ENCODE measurements around the gene PXN. TPM values are rescaled to one million over a fixed set of nuclear protein-coding genes. Genes with fewer than 3 reads are reported as not detected.

Gene PXN
- total RNA-seq = 28.0 and 29.5 TPM in 2 replicates

DNA sequence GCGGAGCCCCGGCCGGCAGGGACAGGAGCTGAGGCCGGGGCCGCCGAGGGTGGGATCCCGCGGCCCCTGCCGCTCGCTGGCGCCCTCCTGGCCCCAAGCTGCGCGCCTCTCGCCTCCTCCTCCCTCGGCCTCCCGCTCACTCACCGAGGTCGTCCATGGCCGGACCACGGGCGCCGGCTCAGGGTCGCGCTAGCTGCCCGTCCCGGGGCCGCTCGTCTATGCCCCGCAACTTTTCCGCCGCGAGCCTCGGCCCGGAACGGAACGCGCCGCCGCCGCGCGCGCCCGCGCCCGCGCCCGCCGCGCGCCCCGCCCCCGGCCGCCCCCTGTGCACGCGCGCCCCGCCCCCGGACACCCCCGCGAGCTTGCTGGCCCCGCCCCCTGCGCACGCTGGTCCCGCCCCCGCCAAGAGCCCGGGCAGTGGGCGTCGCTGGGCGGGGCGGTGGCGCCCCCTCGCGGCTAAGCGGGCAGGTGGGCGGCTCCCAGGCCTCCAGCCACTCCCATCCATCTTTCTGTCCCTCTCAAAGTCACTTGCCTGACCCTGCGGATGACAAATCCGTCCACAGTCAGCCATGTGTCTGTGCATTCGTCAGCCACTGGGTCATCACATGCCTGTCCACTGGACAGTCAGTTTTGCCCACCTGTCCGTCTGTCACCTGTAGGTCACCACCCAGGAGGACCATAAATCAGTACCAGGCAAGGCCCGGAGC lies at the start of gene PXN:
TSS of gene PXN (minus strand) at position 258 of the 707 bp plus-strand sequence. CDS start at position 157, 101 bp downstream.
- Histone ChIP-seq H3K4me3 (ENCODE audit: low read depth, low read length) (peak within 1 kb of the TSS; percentile 90), H3K27me3 (ENCODE audit: control insufficient read depth, insufficient read depth, low read length) (no peaks in the 10 kb centered on the region), H3K36me3 (ENCODE audit: control insufficient read depth, insufficient read depth, low read length) (peaks cover 7% of the 10 kb centered on the region)
- TF ChIP-seq, protein P1, sequence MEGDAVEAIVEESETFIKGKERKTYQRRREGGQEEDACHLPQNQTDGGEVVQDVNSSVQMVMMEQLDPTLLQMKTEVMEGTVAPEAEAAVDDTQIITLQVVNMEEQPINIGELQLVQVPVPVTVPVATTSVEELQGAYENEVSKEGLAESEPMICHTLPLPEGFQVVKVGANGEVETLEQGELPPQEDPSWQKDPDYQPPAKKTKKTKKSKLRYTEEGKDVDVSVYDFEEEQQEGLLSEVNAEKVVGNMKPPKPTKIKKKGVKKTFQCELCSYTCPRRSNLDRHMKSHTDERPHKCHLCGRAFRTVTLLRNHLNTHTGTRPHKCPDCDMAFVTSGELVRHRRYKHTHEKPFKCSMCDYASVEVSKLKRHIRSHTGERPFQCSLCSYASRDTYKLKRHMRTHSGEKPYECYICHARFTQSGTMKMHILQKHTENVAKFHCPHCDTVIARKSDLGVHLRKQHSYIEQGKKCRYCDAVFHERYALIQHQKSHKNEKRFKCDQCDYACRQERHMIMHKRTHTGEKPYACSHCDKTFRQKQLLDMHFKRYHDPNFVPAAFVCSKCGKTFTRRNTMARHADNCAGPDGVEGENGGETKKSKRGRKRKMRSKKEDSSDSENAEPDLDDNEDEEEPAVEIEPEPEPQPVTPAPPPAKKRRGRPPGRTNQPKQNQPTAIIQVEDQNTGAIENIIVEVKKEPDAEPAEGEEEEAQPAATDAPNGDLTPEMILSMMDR (IDR thresholded peaks at IDR 0.05; ENCODE audit: insufficient read depth, low read length, severe bottlenecking) = peak; percentile 77
- FAIRE-seq = no peak
- DNase-seq (ENCODE audit: low read depth) = peak; percentile 40

DNA sequence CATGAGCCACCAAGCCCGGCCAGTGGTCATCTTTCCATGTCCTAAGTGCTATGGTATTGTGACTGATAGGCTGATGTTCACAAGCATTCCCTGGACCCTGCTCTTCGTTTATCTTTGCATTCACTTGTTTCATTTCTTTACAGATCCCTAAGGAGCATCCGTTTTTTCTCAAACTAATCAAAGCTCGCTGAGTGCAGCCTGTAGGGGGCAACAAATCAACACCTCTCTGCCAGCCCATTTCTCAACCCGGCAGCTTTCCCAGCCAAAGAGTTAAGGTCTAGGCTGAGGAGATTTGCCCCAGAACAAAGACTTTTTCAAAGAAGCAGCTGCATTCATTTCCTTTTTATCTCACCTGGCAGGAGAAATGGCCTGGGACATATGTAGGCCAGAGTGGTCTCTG lies 48.7 kb upstream of the PXN start:
- FAIRE-seq = no peak
- Histone ChIP-seq H3K4me3 (ENCODE audit: low read depth, low read length) (no peak overlapping the region), H3K27me3 (ENCODE audit: control insufficient read depth, insufficient read depth, low read length) (no peaks in the 10 kb centered on the region), H3K36me3 (ENCODE audit: control insufficient read depth, insufficient read depth, low read length) (no peaks in the 10 kb centered on the region)
- DNase-seq (ENCODE audit: low read depth) = no peak
- TF ChIP-seq, protein P1 (IDR thresholded peaks at IDR 0.05; ENCODE audit: insufficient read depth, low read length, severe bottlenecking) = peak; percentile 29

DNA sequence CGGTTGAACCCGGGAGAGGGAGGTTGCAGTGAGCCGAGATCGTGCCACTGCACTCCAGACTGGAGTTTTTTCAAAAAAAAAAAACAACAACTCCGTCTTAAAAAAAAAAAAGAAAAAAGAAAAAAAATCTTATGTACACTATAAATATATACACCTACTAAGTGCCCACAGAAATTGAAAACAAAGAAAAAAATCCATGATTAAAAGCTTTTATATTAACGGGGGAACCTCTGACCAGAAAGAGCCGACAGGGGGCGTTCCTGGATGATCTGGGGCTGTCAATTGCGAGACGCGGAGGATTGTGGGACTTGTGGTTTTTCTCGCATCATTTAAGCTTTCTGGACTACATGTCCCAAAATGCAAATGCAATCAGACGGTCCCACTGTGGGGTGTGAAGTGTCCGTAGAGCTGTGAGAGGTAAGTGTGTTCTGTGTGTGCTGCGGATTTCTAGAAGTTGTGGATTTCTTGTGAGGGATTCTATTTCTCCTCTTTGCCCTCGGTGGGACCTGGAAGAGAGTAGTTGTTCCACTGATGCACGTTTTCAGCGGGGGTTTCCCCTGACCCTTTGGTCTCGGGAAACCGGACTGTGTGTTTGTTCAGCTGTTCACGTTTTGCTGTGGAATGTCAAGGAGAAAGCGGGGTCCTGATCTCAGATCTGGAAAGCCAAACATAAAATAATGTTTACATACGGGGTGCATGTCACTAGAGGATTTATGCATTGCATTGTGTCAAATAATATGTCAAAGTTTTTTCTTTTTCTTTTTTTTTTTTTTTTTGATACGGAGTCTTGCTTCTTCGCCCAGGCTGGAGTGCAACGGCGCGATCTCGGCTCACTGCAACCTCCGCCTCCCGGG lies 36.7 kb upstream of the PXN start, which contains the start of gene SIRT4:
TSS of gene SIRT4 (plus strand) at position 360 of the 854 bp plus-strand sequence. CDS start 1,241 bp downstream, outside the sequence.
- peak within 1 kb of the TSS; percentile 52 for H3K4me3 ChIP-seq (ENCODE audit: low read depth, low read length)
- DNase-seq (ENCODE audit: low read depth) (peak; percentile 94), FAIRE-seq (peak; percentile 91)
- TF ChIP-seq, protein P1 (IDR thresholded peaks at IDR 0.05; ENCODE audit: insufficient read depth, low read length, severe bottlenecking) = peak; percentile 76
- H3K27me3 ChIP-seq (ENCODE audit: control insufficient read depth, insufficient read depth, low read length) = no peaks in the 10 kb centered on the region
- no peaks in the 10 kb centered on the region for H3K36me3 ChIP-seq (ENCODE audit: control insufficient read depth, insufficient read depth, low read length)

DNA sequence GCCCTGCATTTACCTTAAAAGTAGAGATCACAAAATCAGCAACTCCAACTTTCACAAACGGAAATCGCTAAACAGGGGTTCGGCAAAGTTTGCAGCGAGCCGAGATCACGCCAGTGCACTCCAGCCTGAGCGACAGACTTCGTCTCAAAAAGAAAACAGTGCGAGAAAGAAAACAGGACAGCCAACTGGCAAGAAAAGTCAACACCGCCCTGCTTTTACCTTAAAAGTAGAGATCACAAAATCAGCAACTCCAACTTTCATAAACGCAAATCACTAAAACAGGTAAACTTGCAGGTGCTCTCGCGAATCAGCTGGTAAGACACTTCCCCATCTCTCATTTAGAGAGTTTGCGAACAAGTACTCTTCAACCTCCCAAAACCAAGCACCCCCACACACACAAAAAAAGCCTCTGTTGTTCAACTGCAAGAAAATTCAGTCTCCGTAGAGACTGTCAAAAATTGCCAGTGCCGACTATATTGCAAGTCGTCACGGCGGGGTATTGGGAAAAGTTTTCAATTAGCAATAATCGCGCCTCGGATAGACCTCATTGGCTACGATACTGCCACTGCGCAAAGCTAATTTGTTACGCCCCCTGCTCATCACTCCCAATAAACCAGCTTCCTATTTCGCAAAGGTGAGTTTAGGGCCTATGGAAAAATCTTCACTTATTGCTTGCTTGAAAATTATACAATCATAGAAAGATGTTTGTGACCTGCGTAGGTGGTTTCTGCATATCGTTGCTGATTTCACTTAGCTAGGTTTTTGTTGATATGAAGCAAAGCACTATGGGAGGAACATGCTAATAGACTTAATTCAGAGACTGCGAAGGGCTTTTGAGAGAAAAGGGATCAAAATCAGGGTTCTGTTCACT lies 27.4 kb upstream of the PXN start, which contains the start of gene RNU4-1:
TSS of gene RNU4-1 (minus strand) at position 577 of the 871 bp plus-strand sequence.
- Histone ChIP-seq H3K36me3 (ENCODE audit: control insufficient read depth, insufficient read depth, low read length) (no peaks in the 10 kb centered on the region), H3K4me3 (ENCODE audit: low read depth, low read length) (peak within 1 kb of the TSS; percentile 50), H3K27me3 (ENCODE audit: control insufficient read depth, insufficient read depth, low read length) (no peaks in the 10 kb centered on the region)
- TF ChIP-seq, protein P1 (IDR thresholded peaks at IDR 0.05; ENCODE audit: insufficient read depth, low read length, severe bottlenecking) = no peak
- FAIRE-seq (no peak), DNase-seq (ENCODE audit: low read depth) (peak; percentile 96)

DNA sequence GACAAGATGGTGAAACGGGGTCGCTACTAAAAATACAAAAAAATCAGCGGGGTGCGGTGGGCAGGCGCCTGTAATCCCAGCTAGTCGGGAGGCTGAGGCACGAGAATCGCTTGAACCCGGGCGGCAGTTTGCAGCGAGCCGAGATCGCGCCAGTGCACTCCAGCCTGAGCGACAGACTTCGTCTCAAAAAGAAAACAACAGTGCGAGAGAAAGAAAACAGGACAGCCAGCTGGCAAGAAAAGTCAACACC lies 26.8 kb upstream of the PXN start:
- Histone ChIP-seq H3K36me3 (ENCODE audit: control insufficient read depth, insufficient read depth, low read length) (no peaks in the 10 kb centered on the region), H3K27me3 (ENCODE audit: control insufficient read depth, insufficient read depth, low read length) (no peaks in the 10 kb centered on the region), H3K4me3 (ENCODE audit: low read depth, low read length) (peak overlapping the region; percentile 50)
- FAIRE-seq = no peak
- TF ChIP-seq, protein P1 (IDR thresholded peaks at IDR 0.05; ENCODE audit: insufficient read depth, low read length, severe bottlenecking) = no peak
- DNase-seq (ENCODE audit: low read depth) = no peak
